Activated CD8-positive, alpha-beta T cell treated with anti-CD3 and anti-CD28 coated beads for 36 hours (primary cell): ENCODE measurements around the gene TAP2. TPM values are rescaled to one million over a fixed set of nuclear protein-coding genes. Genes with fewer than 3 reads are reported as not detected.

ENCODE experiments used
- ATAC-seq: fragments of 200-7000 bp; cut with Tn5 transposase; one replicate; pipeline ENCODE4 v1.10.0; 2021; ENCODE audit warnings: mild to moderate bottlenecking, moderate library complexity
- CTCF ChIA-PET: fragments of 350-600 bp; sonication (Branson Sonifier 250); formaldehyde crosslinking; loops from one replicate; lab custom pipeline; 2021; ENCODE audit warnings: antibody characterized with exemption; lab: Charles Lee
- POLR2A ChIA-PET: fragments of 350-600 bp; sonication (Branson Sonifier 250); formaldehyde crosslinking; loops from one replicate; lab custom pipeline; 2021; ENCODE audit warnings: antibody characterized with exemption; lab: Charles Lee
- DNase-seq: peaks from one replicate; pipeline ENCODE4 v3.0.0-alpha.2; 2020
- H3K27ac Mint-ChIP-seq: one replicate; pipeline ENCODE4 v1.8.0; 2021; ENCODE audit warnings: mild to moderate bottlenecking, mixed read lengths
- H3K27me3 Mint-ChIP-seq: one replicate; pipeline ENCODE4 v1.8.0; 2021; ENCODE audit warnings: mixed read lengths
- H3K36me3 Mint-ChIP-seq: one replicate; pipeline ENCODE4 v1.8.0; 2021; ENCODE audit warnings: low read depth, mixed read lengths
- H3K4me1 Mint-ChIP-seq: one replicate; pipeline ENCODE4 v1.8.0; 2021; ENCODE audit warnings: low read depth, mixed read lengths
- H3K4me3 Mint-ChIP-seq: one replicate; pipeline ENCODE4 v1.8.0; 2021; ENCODE audit warnings: mild to moderate bottlenecking, moderate library complexity, mixed read lengths
- H3K9me3 Mint-ChIP-seq: one replicate; pipeline ENCODE4 v1.8.0; 2021; ENCODE audit warnings: mixed read lengths
- intact Hi-C: fragments of 100-400 bp; cut with micrococcal nuclease; formaldehyde crosslinking; loops from one replicate; pipeline ENCODE4 v1.10.0; 2022
- total RNA-seq, 2 experiments: library from RNA; stranded (reverse); gene quantifications; one replicate each; pipeline ENCODE4 v1.2.3, GENCODE V29; 2021
- TF ChIP-seq, protein P1 (sequence below): fragments of 200-600 bp; IDR thresholded peaks from one replicate; pipeline ENCODE4 v1.8.0; 2022; ENCODE audit warnings: antibody characterized with exemption, mild to moderate bottlenecking

TAP2 gene
- total RNA-seq, 2 experiments from 2014 or later: 110 to 113 TPM

DNA sequence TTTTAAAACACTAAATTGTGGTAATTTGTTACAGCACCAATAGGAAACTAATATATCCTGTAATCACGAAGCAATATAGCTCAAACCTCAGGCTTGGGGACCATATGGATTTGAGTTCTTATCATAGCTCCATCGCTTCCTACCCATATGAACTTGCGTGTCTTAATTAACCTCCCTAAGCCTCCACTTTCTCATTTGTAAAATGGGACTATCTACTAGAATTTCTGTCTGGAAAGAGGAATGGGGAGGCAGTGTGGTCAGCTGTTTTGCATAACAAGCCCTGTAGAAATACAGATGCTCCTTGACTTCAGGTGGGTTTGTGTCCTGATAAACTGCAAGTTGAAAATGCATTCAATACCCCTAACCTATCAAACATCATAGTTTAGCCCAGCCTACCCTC lies 38.8 kb downstream of the TAP2 start:
- Mint-ChIP-seq H3K27ac (no peak overlapping the region), H3K27me3 (peaks cover 44% of the 10 kb centered on the region), H3K9me3 (no peaks in the 10 kb centered on the region), H3K4me3 (no peak overlapping the region), H3K4me1 (peaks cover 11% of the 10 kb centered on the region), H3K36me3 (no peaks in the 10 kb centered on the region)
- CTCF ChIA-PET: interaction anchor here (0.8 to 4.3 kb wide), 8 partner anchors 9 to 386 kb away, joined by 3 to 32 read pairs (median 6); partner anchors contain the start of gene TAP2
- ATAC-seq: no peak
- intact Hi-C loops: loop anchor here (5.0 to 10.0 kb wide), 2 partner anchors 85 to 387 kb away; no protein-coding TSS in a partner anchor
- TF ChIP-seq, protein P1, sequence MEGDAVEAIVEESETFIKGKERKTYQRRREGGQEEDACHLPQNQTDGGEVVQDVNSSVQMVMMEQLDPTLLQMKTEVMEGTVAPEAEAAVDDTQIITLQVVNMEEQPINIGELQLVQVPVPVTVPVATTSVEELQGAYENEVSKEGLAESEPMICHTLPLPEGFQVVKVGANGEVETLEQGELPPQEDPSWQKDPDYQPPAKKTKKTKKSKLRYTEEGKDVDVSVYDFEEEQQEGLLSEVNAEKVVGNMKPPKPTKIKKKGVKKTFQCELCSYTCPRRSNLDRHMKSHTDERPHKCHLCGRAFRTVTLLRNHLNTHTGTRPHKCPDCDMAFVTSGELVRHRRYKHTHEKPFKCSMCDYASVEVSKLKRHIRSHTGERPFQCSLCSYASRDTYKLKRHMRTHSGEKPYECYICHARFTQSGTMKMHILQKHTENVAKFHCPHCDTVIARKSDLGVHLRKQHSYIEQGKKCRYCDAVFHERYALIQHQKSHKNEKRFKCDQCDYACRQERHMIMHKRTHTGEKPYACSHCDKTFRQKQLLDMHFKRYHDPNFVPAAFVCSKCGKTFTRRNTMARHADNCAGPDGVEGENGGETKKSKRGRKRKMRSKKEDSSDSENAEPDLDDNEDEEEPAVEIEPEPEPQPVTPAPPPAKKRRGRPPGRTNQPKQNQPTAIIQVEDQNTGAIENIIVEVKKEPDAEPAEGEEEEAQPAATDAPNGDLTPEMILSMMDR: no peak
- no peak for DNase-seq
- POLR2A ChIA-PET: no interaction called here

DNA sequence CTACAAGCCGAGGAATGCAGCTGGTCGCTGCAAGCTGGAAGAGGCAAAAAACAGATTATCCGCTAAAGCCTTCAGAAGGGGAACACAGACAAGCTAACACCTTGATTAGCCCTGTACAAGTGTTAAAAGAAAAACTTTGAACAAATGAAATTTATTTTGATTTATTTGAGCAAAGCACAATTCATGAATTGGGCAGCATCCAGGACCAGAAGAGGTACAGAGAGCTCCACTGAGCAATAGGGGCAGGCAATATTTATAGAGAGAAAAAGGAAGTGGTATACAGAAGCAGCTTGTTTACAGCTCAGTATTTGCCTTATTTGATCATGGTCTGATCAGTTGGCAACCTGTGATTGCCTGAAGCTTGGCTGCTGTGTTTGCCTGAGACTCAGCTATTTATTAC lies 39.4 kb downstream of the TAP2 start:
- POLR2A ChIA-PET: no interaction called here
- TF ChIP-seq, protein P1: no peak
- CTCF ChIA-PET: interaction anchor here (0.8 to 4.3 kb wide), 9 partner anchors 10 to 385 kb away, joined by 3 to 32 read pairs (median 5); partner anchors contain the start of gene TAP2
- Mint-ChIP-seq H3K27me3 (peaks cover 45% of the 10 kb centered on the region), H3K4me3 (no peak overlapping the region), H3K27ac (no peak overlapping the region), H3K4me1 (peaks cover 17% of the 10 kb centered on the region), H3K9me3 (no peaks in the 10 kb centered on the region), H3K36me3 (no peaks in the 10 kb centered on the region)
- DNase-seq: no peak
- intact Hi-C loops: loop anchor here (5.0 to 10.0 kb wide), 2 partner anchors 84 to 387 kb away; no protein-coding TSS in a partner anchor
- no peak for ATAC-seq

DNA sequence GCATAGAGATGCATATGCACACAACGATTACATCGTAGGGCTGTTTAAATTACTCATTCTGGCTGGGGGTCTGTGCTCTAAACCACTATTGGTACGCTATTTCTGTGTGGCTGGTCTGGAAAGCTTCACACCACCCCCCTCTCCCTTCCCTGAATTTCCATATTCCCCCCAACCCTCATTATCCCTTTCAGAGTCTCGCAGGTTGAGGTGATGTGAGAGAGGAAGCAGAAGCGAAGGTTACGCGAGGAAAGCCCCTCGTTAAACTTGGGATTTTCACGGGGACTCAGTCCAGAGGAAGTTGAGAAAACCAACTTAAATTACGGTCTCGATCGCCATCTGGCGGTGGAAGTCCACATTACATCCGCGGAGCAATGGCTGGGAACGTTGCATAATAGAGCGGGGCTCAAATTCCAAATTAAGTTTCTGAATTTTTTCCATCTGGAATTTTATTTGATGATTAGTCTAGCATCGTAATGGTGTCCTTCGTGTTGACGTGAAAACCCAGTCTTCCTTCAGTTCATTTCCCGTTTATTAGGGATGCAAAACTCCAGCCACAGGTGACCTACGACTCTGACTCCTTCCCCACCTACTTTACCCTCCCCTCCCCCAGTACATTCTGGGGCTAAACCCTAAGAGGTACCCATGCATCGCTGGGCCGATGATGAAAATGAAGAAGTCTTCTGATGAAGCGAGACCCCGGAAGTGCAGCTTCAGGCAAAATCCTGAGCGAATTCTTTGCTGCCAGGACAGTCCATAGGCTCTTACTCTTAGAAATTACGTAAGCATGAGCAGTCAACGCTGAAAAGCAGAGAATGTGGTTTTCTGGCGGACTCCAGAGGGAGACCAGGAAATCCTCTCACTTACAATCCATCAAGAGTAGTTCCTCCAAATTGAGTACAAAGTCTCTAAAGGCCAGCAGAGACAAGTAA lies 41.4 kb downstream of the TAP2 start:
- ATAC-seq: peak; percentile 87
- intact Hi-C loops: loop anchor here (5.0 to 10.0 kb wide), 2 partner anchors 82 to 385 kb away; no protein-coding TSS in a partner anchor

DNA sequence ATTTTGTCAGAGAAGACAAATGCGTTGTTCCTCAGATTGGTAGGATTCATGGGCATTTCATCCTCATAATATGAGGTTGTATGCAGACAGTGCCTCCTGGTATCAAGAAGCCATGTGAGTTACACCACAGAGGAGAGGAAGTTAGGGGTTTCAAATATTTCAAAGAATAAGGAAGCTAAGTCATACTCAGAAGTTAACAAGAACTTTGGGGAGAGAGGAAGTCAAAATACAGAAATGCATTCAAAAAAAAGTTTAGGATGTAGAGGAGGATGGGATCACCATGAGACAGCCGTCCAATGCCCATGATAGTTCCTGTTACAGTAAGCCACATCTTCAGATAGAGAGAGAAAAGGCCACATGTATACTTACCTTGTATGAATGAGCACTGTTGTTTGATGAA lies 44.0 kb downstream of the TAP2 start:
- ATAC-seq (no peak), DNase-seq (no peak)
- Mint-ChIP-seq H3K36me3 (no peaks in the 10 kb centered on the region), H3K27me3 (peaks cover 32% of the 10 kb centered on the region), H3K9me3 (no peaks in the 10 kb centered on the region), H3K27ac (no peak overlapping the region), H3K4me1 (peaks cover 23% of the 10 kb centered on the region), H3K4me3 (no peak overlapping the region)
- intact Hi-C loops: loop anchor here (10.0 kb wide), 1 partner anchor 80 kb away; no protein-coding TSS in a partner anchor
- POLR2A ChIA-PET: interaction anchor here (0.8 to 1.4 kb wide), 3 partner anchors 26 to 384 kb away, joined by 3 read pairs; no protein-coding TSS in a partner anchor
- TF ChIP-seq, protein P1: no peak
- CTCF ChIA-PET: interaction anchor here (0.9 to 4.3 kb wide), 8 partner anchors 8 to 380 kb away, joined by 3 to 47 read pairs (median 8); no protein-coding TSS in a partner anchor

More for the DNA sequence above, 41.4 kb downstream of the TAP2 start:
- H3K4me1 Mint-ChIP-seq: peaks cover 23% of the 10 kb centered on the region
- peaks cover 41% of the 10 kb centered on the region for H3K27me3 Mint-ChIP-seq
- no peaks in the 10 kb centered on the region for H3K9me3 Mint-ChIP-seq
- H3K4me3 Mint-ChIP-seq: peak overlapping the region; percentile 64
- TF ChIP-seq, protein P1: peak; percentile 90
- DNase-seq: peak; percentile 90
- CTCF ChIA-PET: interaction anchor here (0.8 to 4.3 kb wide), 15 partner anchors 9 to 383 kb away, joined by 3 to 32 read pairs (median 4); partner anchors contain the start of genes HLA-DQA2 and TAP2
- H3K36me3 Mint-ChIP-seq: no peaks in the 10 kb centered on the region
- POLR2A ChIA-PET: interaction anchor here (0.5 to 0.8 kb wide), 2 partner anchors 10 to 184 kb away, joined by 3 read pairs; no protein-coding TSS in a partner anchor
- no peak overlapping the region for H3K27ac Mint-ChIP-seq
